Right atrium auricular region (tissue), 2 donors: ENCODE measurements around the gene RGS12. TPM values are rescaled to one million over a fixed set of nuclear protein-coding genes. Genes with fewer than 3 reads are reported as not detected.

Experiments
- DNase-seq: peaks from one replicate; pipeline ENCODE4 v3.0.0-alpha.2; 2019; ENCODE audit warnings: low spot score
- H3K27ac ChIP-seq, 2 donors: fragments of 200-600 bp; sonication (generic); 1 replicate in 1 of 2; 2 replicates in 1 of 2; pipeline ENCODE4 v1.5.1; 2016 to 2019
- H3K27me3 ChIP-seq, 2 donors: fragments of 200-600 bp; sonication (generic); one replicate each; pipeline versions ENCODE4 v1.5.1 to v1.6.0; 2017 to 2019
- H3K36me3 ChIP-seq: fragments of 200-600 bp; sonication (generic); one replicate; pipeline ENCODE4 v1.5.1; 2016
- H3K4me1 ChIP-seq, 2 donors: fragments of 200-600 bp; sonication (generic); one replicate each; pipeline versions ENCODE4 v1.5.1 to v1.6.0; 2017 to 2019
- H3K4me3 ChIP-seq, 2 donors: fragments of 200-600 bp; sonication (generic); 1 replicate in 1 of 2; 2 replicates in 1 of 2; pipeline ENCODE4 v1.5.1; 2017 to 2019; ENCODE audit warnings: mild to moderate bottlenecking in 1 of 2, moderate library complexity in 1 of 2
- H3K9me3 ChIP-seq, 2 donors: fragments of 200-600 bp; sonication (generic); one replicate each; pipeline ENCODE4 v1.5.1; 2019
- CTCF ChIP-seq, 2 donors: fragments of 200-600 bp; sonication (generic); IDR thresholded peaks; one replicate each; pipeline ENCODE4 v1.5.1; 2019; ENCODE audit warnings: antibody characterized with exemption in 2 of 2
- total RNA-seq, 2 donors: library from RNA; depleted of rRNA; stranded (reverse); fragments of >200 nt; gene quantifications; one replicate each; pipeline ENCODE4 v1.1.0, GENCODE V29; 2016

Gene RGS12
- total RNA-seq, 2 donors from 2014 or later = 7.0 to 9.9 TPM

- no peak for TF ChIP-seq CTCF (IDR thresholded peaks at IDR 0.05)
- H3K4me1 ChIP-seq = no peaks in the 10 kb centered on the region
- H3K4me3 ChIP-seq = no peak overlapping the region
- no peak overlapping the region for H3K27ac ChIP-seq
- H3K36me3 ChIP-seq = peaks cover 20% of the 10 kb centered on the region
- H3K9me3 ChIP-seq = no peaks in the 10 kb centered on the region
- DNase-seq = peak; percentile 54
- H3K27me3 ChIP-seq = no peaks in the 10 kb centered on the region
Observed at GRCh38 chr4:3313139-3313538, 20.3 kb downstream of the RGS12 start.

- Histone ChIP-seq H3K36me3 (peaks cover 20% of the 10 kb centered on the region), H3K4me3 (no peak overlapping the region), H3K27me3 (no peaks in the 10 kb centered on the region), H3K4me1 (no peaks in the 10 kb centered on the region), H3K9me3 (no peaks in the 10 kb centered on the region), H3K27ac (no peak overlapping the region)
- DNase-seq = peak; percentile 54
- no peak for TF ChIP-seq CTCF (IDR thresholded peaks at IDR 0.05)
Observed at GRCh38 chr4:3313556-3314228, 20.9 kb downstream of the RGS12 start.

GRCh38 chr4:3314706-3315260 is 22.0 kb downstream of the RGS12 start:
- peak; percentile 51 for DNase-seq

GRCh38 chr4:3315566-3315965 is 22.7 kb downstream of the RGS12 start:
- peaks cover 20% of the 10 kb centered on the region for H3K36me3 ChIP-seq
- no peak for TF ChIP-seq CTCF (IDR thresholded peaks at IDR 0.05)
- no peaks in the 10 kb centered on the region for H3K27me3 ChIP-seq
- no peak overlapping the region for H3K27ac ChIP-seq
- peaks cover 0 to 8% of the 10 kb centered on the region in 2 donors for H3K4me1 ChIP-seq
- DNase-seq = no peak
- no peaks in the 10 kb centered on the region for H3K9me3 ChIP-seq
- H3K4me3 ChIP-seq = no peak overlapping the region

More at GRCh38 chr4:3314706-3315260, 22.0 kb downstream of the RGS12 start:
- no peak overlapping the region for H3K27ac ChIP-seq
- no peak overlapping the region for H3K4me3 ChIP-seq
- H3K4me1 ChIP-seq = no peaks in the 10 kb centered on the region
- peaks cover 20% of the 10 kb centered on the region for H3K36me3 ChIP-seq
- no peaks in the 10 kb centered on the region for H3K27me3 ChIP-seq
- H3K9me3 ChIP-seq = no peaks in the 10 kb centered on the region
- TF ChIP-seq CTCF (IDR thresholded peaks at IDR 0.05) = no peak

GRCh38 chr4:3316146-3316545 is 23.3 kb downstream of the RGS12 start:
- H3K36me3 ChIP-seq = peaks cover 20% of the 10 kb centered on the region

More at GRCh38 chr4:3316146-3316545, 23.3 kb downstream of the RGS12 start:
- DNase-seq = peak; percentile 26
- no peaks in the 10 kb centered on the region for H3K9me3 ChIP-seq
- H3K27ac ChIP-seq = no peak overlapping the region
- peaks cover 0 to 13% of the 10 kb centered on the region in 2 donors for H3K4me1 ChIP-seq
- H3K27me3 ChIP-seq = no peaks in the 10 kb centered on the region
- H3K4me3 ChIP-seq = no peak overlapping the region
- TF ChIP-seq CTCF (IDR thresholded peaks at IDR 0.05) = no peak
